ENCODE measurements around the gene RBFOX2.
"Not testable (repeated sequence)": the region's sequence is repeated elsewhere in the genome, so short reads cannot be mapped to it uniquely, and the experiment has no call there.

Gene RBFOX2

GRCh38 chr22:35736166-35736565, 292.5 kb downstream of the RBFOX2 start:
- no peak for DNase-seq (ENCODE audit: low read depth)

DNA sequence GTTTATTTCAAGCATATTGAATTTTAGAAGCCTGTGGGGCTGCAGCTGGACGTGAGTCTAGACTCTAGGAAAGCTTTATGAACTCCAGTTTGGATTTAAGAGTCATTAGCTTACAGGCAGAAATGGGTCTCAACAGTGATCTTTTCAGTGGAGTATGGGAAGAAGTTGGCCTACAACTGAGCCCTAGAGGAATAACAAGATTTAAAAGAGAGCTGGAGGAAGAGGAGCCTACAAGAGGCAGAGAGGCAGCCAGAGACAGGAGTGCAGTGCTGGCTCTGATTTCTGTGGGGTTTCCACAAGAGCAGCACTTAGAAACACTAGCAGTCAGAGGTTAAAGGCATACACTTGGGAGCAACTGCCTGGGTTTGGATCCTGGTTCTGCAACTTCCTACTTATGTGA, 293.1 kb downstream of the RBFOX2 start:
- no peak for DNase-seq (ENCODE audit: low read depth)

- DNase-seq (ENCODE audit: low read depth) = no peak
Observed at GRCh38 chr22:35734517-35734827, 294.2 kb downstream of the RBFOX2 start.

DNA sequence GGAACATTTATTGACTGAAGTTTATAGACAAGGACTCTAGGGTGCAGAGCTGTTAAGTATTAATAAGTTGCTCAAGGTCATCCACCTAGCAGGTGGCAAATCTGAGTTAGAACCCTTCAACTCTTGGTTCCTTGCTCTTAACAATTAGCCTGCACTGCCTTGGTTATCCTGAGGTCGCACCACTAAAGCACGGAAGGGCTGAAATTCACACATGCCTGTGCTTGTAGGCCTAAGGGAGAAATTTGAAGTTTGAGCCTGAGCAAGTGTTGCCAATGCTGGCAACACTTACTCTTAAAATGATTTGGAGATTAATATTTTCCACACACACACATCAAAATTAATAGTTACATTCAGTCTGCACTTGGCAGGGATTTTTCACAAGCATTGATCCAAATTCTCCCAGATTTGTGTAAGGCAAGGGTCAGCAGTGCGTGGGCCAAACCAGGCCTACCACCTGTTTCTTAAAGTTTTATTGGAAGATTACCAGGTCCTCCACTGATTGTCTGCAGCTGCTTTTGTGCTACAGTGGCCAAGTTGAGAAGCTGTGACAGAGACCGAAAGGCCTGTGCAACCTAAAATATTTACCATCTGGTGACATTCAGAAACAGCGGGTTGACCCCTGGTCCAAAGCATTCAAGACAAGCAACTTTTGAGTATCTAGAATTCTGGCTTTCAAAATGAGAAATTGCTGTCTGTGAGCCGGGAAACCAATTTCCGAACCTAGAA, 294.7 kb downstream of the RBFOX2 start:
- no peak for DNase-seq (ENCODE audit: low read depth)

- DNase-seq (ENCODE audit: low read depth) = no peak
Observed at GRCh38 chr22:35733036-35733435, 295.6 kb downstream of the RBFOX2 start.

- no peak for DNase-seq (ENCODE audit: low read depth)
Observed at GRCh38 chr22:35732116-35732515, 296.5 kb downstream of the RBFOX2 start.

GRCh38 chr22:35731321-35731720, 297.3 kb downstream of the RBFOX2 start:
- no peak for DNase-seq (ENCODE audit: low read depth)

DNA sequence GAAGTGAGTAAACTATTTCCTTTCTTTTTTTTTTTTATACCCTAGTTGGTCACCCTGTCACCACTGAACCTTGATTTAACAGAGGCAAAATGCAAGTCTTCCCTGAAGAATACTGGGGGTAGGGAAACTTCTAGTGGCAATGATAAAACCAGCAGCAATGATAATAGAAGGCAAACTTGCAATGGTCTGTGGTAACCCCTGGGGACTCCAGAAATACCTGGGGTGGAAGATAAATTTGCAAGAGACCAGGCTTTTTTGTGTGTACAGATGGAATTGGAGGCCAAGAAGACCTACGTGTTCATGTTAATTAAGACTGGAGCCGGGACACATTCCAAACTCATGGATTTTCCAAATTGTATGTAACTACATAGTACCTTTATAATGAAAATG, 299.3 kb downstream of the RBFOX2 start:
- DNase-seq (ENCODE audit: low read depth) = no peak

GRCh38 chr22:35728639-35729308, 299.9 kb downstream of the RBFOX2 start:
- DNase-seq (ENCODE audit: low read depth) = no peak

DNA sequence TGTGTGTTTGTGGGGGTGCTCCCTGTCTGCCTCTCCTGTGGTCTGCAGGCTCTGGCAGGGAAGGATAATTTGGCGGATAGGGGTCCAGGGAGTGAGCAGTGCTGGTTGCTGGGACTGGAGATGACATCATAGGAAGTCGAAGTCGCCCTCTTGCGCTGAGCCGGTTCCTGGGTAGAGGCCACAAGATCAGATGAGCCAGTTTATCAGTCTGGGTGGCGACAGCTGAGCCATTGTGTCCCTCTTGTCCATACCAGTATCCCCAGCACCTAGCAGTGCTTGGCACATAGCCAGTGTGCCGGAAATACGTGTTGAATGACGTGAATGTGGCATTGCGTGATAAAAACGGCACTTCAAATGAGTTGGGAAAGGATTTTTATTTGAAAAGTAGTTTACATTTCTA, 301.2 kb downstream of the RBFOX2 start:
- no peak for DNase-seq (ENCODE audit: low read depth)

DNA sequence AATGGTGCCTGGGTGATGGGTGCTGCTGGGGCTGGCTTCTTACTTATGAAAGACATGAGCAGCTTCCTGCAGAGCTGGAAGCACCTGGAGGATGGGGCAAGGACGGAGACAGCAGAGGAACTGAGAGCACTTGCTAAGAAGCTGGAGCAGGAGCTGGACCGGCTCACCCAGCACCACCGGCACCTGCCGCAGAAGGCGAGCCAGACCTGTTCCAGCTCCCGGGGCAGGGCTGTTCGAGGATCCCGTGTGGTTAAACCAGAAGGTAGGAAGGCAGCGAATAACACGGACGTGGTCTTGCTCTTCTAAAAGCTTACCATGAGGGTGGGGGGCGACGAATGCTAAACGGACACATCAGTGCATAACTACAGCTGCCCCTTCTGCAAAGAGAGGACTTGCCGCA, 301.7 kb downstream of the RBFOX2 start:
- DNase-seq (ENCODE audit: low read depth) = no peak

GRCh38 chr22:35726398-35726797, 302.2 kb downstream of the RBFOX2 start:
- no peak for DNase-seq (ENCODE audit: low read depth)

- DNase-seq (ENCODE audit: low read depth) = no peak
Observed at GRCh38 chr22:35725521-35725920, 303.1 kb downstream of the RBFOX2 start.

DNA sequence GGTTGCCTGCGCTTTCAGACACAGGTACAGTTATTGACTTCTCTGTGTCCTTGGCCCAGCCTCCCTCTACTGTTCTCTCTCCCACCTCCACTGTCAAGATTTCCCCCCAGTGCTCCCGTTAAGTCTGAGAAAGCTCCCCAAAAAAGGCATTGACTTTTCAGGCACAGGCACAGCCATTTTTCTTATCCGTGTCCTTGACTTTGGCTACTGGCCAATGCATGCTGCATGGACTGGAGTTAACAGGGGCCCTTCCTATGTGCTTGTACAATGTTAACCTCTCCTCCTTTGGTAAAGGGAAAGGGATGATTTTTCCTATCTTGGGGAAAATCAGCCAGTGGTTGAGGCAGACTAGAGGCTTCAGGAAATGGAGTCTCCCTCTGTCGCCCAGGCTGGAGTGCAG, 306.7 kb downstream of the RBFOX2 start:
- DNase-seq (ENCODE audit: low read depth) = no peak

DNA sequence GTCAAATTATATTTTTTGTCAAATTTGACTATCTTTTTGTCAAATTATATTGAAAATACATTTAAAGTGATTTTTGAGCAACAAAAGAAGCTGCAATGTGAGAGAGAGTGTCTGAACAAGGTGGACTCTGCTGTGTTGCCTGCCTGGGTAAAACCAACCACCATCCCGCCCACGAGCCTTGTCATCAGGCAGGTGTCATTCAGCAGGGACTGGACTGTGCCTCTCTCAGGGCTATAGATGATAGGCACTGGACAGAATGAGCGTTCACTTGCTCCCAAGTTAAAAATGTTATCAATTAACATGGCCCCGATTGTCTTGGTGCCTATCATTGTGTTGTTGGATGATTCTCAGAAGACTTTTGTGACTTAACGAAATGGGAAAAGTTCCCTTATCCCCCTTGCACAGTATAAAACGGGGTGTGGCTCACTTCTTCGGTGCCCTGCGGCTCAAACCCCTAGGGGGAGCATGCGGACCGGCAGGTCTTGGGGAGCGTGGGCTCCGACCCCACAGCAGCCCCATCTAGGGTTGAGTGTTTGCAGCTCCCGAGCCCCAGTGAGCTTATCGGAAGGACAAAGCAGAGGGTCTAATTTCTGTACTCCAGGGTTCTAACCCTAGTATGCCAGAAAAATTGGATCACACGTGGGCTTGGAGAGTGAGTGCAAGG, 309.3 kb downstream of the RBFOX2 start:
- DNase-seq (ENCODE audit: low read depth) = no peak

- DNase-seq (ENCODE audit: low read depth) = no peak
Observed at GRCh38 chr22:35717572-35717971, 311.1 kb downstream of the RBFOX2 start, which contains the start of gene APOL5. APOL5 (plus strand) TSS chr22:35717872; CDS start chr22:35717872, 0 bp downstream.

DNA sequence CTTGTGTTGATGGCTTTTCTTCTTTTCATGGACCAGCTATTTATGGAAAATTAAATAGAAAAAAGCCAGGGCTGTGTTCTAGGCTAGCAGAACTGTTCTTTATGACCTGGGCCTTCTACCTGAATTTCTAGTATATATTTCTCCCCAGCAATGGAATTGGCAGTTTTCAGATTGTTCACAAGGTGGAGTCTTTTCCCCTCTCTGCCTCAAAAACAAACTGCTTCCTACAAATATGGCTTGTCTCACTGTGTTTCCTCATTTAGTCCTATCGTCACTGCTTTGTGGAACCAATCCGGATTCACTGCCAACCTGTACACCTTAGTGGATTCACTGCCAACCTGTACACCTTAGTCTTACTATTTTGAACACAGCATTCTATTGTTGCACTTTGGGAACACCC, 316.0 kb downstream of the RBFOX2 start:
- no peak for DNase-seq (ENCODE audit: low read depth)

DNA sequence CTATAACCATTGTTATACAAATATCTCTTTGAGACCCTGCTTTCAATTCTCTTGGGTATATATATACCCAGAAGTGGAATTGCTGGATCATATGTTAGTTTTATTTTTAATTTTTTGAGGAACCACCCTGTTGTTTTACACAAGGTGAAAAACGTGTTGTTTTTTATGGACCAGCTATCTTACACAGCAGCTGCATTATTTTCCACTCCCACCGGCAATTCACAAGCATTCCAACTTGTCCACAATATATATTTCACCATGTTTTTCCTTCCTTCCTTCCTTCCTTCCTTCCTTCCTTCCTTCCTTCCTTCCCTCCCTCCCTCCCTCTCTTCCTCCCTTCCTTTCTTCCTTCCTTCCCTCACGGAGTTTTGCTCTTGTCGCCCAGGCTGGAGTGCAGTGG, 317.3 kb downstream of the RBFOX2 start:
- DNase-seq (ENCODE audit: low read depth) = no peak

DNA sequence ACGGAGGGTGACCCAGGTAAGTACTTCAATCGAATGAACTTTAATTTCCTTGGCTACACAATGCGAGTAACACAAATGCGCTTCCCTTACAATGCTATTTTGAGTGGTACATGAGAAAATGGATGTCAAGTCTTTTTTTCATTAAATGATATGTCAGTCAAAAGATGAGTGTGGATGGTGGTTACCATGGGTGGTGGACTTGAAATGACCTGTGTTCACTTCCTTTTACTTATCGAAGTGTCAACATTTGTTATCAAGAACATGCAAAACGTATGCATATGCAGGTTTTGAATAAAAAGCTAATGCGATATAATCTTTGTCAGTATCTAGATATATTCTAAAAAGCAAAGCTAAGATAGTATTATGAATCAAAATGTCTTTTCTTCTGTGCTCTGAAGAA, 319.7 kb downstream of the RBFOX2 start:
- DNase-seq (ENCODE audit: low read depth) = no peak

GRCh38 chr22:35708453-35708852, 320.2 kb downstream of the RBFOX2 start:
- no peak for DNase-seq (ENCODE audit: low read depth)

- DNase-seq (ENCODE audit: low read depth) = no peak
Observed at GRCh38 chr22:35705141-35705540, 323.5 kb downstream of the RBFOX2 start.

DNA sequence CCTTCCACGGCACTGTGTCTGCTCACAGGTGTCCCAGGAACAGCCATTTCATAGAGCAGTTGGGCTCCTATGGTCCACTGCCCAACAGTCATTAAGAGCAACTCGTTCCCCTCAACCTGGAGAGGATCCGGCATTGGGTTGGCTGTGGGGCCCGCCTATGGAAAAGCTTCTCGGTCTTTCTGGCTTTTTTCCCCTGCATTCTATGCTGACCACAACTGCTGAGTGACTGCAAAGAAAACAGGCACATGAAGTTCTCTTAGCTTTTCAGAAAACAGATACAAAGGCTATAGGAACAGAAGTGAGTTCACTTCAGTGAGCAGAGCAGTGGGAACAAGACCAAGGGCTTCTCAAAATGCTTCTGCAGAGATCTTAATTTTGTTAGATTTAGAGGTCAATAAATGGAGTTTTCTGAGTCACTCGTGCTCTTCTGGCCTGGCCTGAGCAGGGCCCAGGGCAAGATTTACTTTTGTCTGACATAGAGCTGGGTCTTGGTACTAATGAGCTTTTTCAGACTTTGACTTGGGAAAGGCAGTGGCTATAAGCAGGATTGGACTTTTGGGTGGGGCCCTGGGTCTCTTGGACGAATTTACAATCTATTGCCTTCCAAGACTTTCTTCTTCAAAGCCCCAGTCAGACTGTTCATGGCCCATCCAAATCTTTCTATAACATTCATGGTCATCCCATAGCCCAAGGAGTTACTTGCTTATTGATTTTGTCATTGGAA, 324.6 kb downstream of the RBFOX2 start:
- DNase-seq (ENCODE audit: low read depth) = no peak

DNA sequence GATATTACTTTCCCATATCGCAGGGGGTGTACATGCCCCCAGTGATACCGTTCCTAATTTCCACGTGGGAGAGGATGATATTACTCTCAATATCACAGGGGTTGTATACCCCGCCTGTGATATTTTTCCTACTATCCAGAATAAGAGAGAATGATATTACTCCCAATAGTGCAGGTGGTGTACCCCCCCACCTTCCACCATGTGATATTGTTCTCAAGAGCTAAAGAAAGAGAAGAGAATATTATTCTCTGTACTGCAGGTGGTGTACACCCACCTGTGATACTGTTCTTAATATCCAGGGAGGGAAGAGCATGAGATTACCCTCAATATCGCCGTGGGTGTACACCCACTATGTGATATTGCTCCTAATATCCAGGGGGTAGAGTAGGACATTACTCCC, 328.8 kb downstream of the RBFOX2 start:
- not testable (repeated sequence) for DNase-seq (ENCODE audit: low read depth)

Data from activated gamma-delta T cell treated with anti-CD3 and anti-CD28 coated beads, Interleukin-2, amount 50 U/mL, for 16 hours (primary cell).